ENCODE data around the gene PTK6.
"Not testable (repeated sequence)": the region's sequence is repeated elsewhere in the genome, so short reads cannot be mapped to it uniquely, and the experiment has no call there.

The PTK6 gene

GRCh38 chr20:63529861-63530787 is 7.1 kb downstream of the PTK6 start:
- no peak for DNase-seq (ENCODE audit: low read depth in 2 of 2)

GRCh38 chr20:63529180-63529860 is 7.9 kb downstream of the PTK6 start:
- no peak for DNase-seq (ENCODE audit: low read depth in 2 of 2)

- no peak for DNase-seq (ENCODE audit: low read depth in 2 of 2)
Measured at GRCh38 chr20:63527184-63527583, 10.0 kb downstream of the PTK6 start.

GRCh38 chr20:63525971-63526370 is 11.2 kb downstream of the PTK6 start:
- DNase-seq (ENCODE audit: low read depth in 2 of 2): no peak

- DNase-seq (ENCODE audit: low read depth in 2 of 2): no peak
Measured at GRCh38 chr20:63525185-63525584, 12.0 kb downstream of the PTK6 start.

- DNase-seq (ENCODE audit: low read depth in 2 of 2): no peak
Measured at GRCh38 chr20:63522981-63523611, 14.1 kb downstream of the PTK6 start.

- no peak for DNase-seq (ENCODE audit: low read depth in 2 of 2)
Measured at GRCh38 chr20:63522091-63522868, 14.9 kb downstream of the PTK6 start.

- no peak for DNase-seq (ENCODE audit: low read depth in 2 of 2)
Measured at GRCh38 chr20:63521602-63522001, 15.6 kb downstream of the PTK6 start.

GRCh38 chr20:63520934-63521601 is 16.1 kb downstream of the PTK6 start:
- DNase-seq (ENCODE audit: low read depth in 2 of 2): peak; percentile 18 to 45

- DNase-seq (ENCODE audit: low read depth in 2 of 2): peak; percentile 75 to 78
Measured at GRCh38 chr20:63520504-63520933, 16.7 kb downstream of the PTK6 start, which contains the start of gene PPDPF. PPDPF (plus strand) TSS chr20:63520765; CDS start chr20:63521309, 544 bp downstream.

- DNase-seq (ENCODE audit: low read depth in 2 of 2): peak in 1 of 2 donors; percentile 17
Measured at GRCh38 chr20:63519668-63520503, 17.3 kb downstream of the PTK6 start.

- no peak for DNase-seq (ENCODE audit: low read depth in 2 of 2)
Measured at GRCh38 chr20:63518946-63519667, 18.1 kb downstream of the PTK6 start.

GRCh38 chr20:63518351-63518861 is 18.8 kb downstream of the PTK6 start:
- DNase-seq (ENCODE audit: low read depth in 2 of 2): no peak

- no peak for DNase-seq (ENCODE audit: low read depth in 2 of 2)
Measured at GRCh38 chr20:63517376-63518309, 19.5 kb downstream of the PTK6 start.

GRCh38 chr20:63514520-63514919 is 22.7 kb downstream of the PTK6 start:
- DNase-seq (ENCODE audit: low read depth in 2 of 2): not testable (repeated sequence)

- DNase-seq (ENCODE audit: low read depth in 2 of 2): no peak
Measured at GRCh38 chr20:63513207-63513606, 24.0 kb downstream of the PTK6 start.

GRCh38 chr20:63509088-63509564 is 28.1 kb downstream of the PTK6 start:
- no peak for DNase-seq (ENCODE audit: low read depth in 2 of 2)
